NOMO-1 treated with DMSO at 0.1 percent for 48 hours (cell line): ENCODE data around the gene TMEM39A.

ENCODE experiments used
- DNase-seq: peaks from one replicate; lab custom pipeline; 2025; ENCODE audit not compliant: unreplicated experiment; lab: John Stamatoyannopoulos, UW

TMEM39A gene

GRCh38 chr3:119463171-119464169 lies at the start of gene TMEM39A:
TMEM39A (minus strand) TSS chr3:119463615; CDS start chr3:119462074, 1,541 bp downstream.
- peak; percentile 96 for DNase-seq

GRCh38 chr3:119510690-119511089 lies 47.3 kb upstream of the TMEM39A start:
- no peak for DNase-seq

- no peak for DNase-seq
Measured at GRCh38 chr3:119508172-119508845, 44.9 kb upstream of the TMEM39A start.

GRCh38 chr3:119507404-119507803 lies 44.0 kb upstream of the TMEM39A start:
- no peak for DNase-seq

GRCh38 chr3:119506631-119507030 lies 43.2 kb upstream of the TMEM39A start:
- DNase-seq, result no peak

GRCh38 chr3:119500901-119501300 lies 37.5 kb upstream of the TMEM39A start:
- DNase-seq, result no peak

- DNase-seq, result no peak
Measured at GRCh38 chr3:119500265-119500664, 36.9 kb upstream of the TMEM39A start.

GRCh38 chr3:119498186-119499011 lies 35.0 kb upstream of the TMEM39A start, which contains the start of gene TIMMDC1:
TIMMDC1 (plus strand) TSS chr3:119498547; CDS start chr3:119498734, 187 bp downstream.
- DNase-seq, result peak; percentile 96

GRCh38 chr3:119497820-119498185 lies 34.4 kb upstream of the TMEM39A start:
- DNase-seq, result no peak

GRCh38 chr3:119494597-119494996 lies 31.2 kb upstream of the TMEM39A start:
- no peak for DNase-seq

GRCh38 chr3:119492810-119493209 lies 29.4 kb upstream of the TMEM39A start:
- no peak for DNase-seq

- no peak for DNase-seq
Measured at GRCh38 chr3:119492128-119492527, 28.7 kb upstream of the TMEM39A start.

GRCh38 chr3:119490153-119490552 lies 26.7 kb upstream of the TMEM39A start:
- DNase-seq, result no peak

GRCh38 chr3:119485563-119485962 lies 22.1 kb upstream of the TMEM39A start:
- no peak for DNase-seq

- DNase-seq, result no peak
Measured at GRCh38 chr3:119483101-119483500, 19.7 kb upstream of the TMEM39A start.

- no peak for DNase-seq
Measured at GRCh38 chr3:119481079-119481478, 17.7 kb upstream of the TMEM39A start.

- DNase-seq, result no peak
Measured at GRCh38 chr3:119470866-119471265, 7.5 kb upstream of the TMEM39A start.

GRCh38 chr3:119469418-119470189 lies 6.2 kb upstream of the TMEM39A start:
- DNase-seq, result no peak

GRCh38 chr3:119468041-119468440 lies 4.6 kb upstream of the TMEM39A start:
- peak; percentile 60 for DNase-seq

- DNase-seq, result peak; percentile 88
Measured at GRCh38 chr3:119457246-119457645, 6.2 kb downstream of the TMEM39A start.
